NOMO-1 treated with dmso at 0.1 percent for 144 hours (cell line): Measurements from ENCODE around the gene SNRNP25.

Experiments used
- DNase-seq: peaks from one replicate; lab custom pipeline; 2025; ENCODE audit not compliant: unreplicated experiment; lab: John Stamatoyannopoulos, UW

Gene SNRNP25

GRCh38 chr16:62968-63391 lies 9.4 kb downstream of the SNRNP25 start:
- no peak for DNase-seq

GRCh38 chr16:63466-63865 lies 9.8 kb downstream of the SNRNP25 start:
- no peak for DNase-seq

GRCh38 chr16:63998-64913 lies 10.6 kb downstream of the SNRNP25 start:
- no peak for DNase-seq

- no peak for DNase-seq
Measured at GRCh38 chr16:64914-65255, 11.3 kb downstream of the SNRNP25 start.

GRCh38 chr16:65745-66144 lies 12.1 kb downstream of the SNRNP25 start:
- DNase-seq, result peak; percentile 52

- DNase-seq, result no peak
Measured at GRCh38 chr16:66309-67182, 12.9 kb downstream of the SNRNP25 start.

GRCh38 chr16:67183-67791 lies 13.7 kb downstream of the SNRNP25 start:
- no peak for DNase-seq

GRCh38 chr16:67884-68789 lies 14.5 kb downstream of the SNRNP25 start:
- no peak for DNase-seq

- DNase-seq, result no peak
Measured at GRCh38 chr16:69181-69580, 15.6 kb downstream of the SNRNP25 start.

GRCh38 chr16:71210-71539 lies 17.5 kb downstream of the SNRNP25 start:
- DNase-seq, result no peak

- no peak for DNase-seq
Measured at GRCh38 chr16:71540-72401, 18.1 kb downstream of the SNRNP25 start.

- DNase-seq, result no peak
Measured at GRCh38 chr16:72561-73548, 19.2 kb downstream of the SNRNP25 start, which contains the start of gene RHBDF1. Gene RHBDF1 (minus strand): TSS chr16:72631. CDS start chr16:65015, 7,616 bp downstream.

GRCh38 chr16:74051-74746 lies 20.6 kb downstream of the SNRNP25 start:
- DNase-seq, result no peak

GRCh38 chr16:74747-75334 lies 21.2 kb downstream of the SNRNP25 start:
- no peak for DNase-seq

- DNase-seq, result peak; percentile 67
Measured at GRCh38 chr16:75580-76501, 22.2 kb downstream of the SNRNP25 start.

GRCh38 chr16:76535-77272 lies 23.1 kb downstream of the SNRNP25 start:
- DNase-seq, result no peak
